Measurements from ENCODE around the gene RCOR1.

The RCOR1 gene

GRCh38 chr14:102734436-102734835 is 142.0 kb downstream of the RCOR1 start:
- H3K4me2 ChIP-seq (ENCODE audit: low read length) = no peak overlapping the region
- no peaks in the 10 kb centered on the region for H3K9me3 ChIP-seq (ENCODE audit: insufficient read depth, low read length)
- no peaks in the 10 kb centered on the region for H3K27me3 ChIP-seq (ENCODE audit: low read depth, low read length)
- TF ChIP-seq EZH2phosphoT487 (IDR thresholded peaks at IDR 0.05; ENCODE audit: low read depth) = no peak
- TF ChIP-seq, protein P1, sequence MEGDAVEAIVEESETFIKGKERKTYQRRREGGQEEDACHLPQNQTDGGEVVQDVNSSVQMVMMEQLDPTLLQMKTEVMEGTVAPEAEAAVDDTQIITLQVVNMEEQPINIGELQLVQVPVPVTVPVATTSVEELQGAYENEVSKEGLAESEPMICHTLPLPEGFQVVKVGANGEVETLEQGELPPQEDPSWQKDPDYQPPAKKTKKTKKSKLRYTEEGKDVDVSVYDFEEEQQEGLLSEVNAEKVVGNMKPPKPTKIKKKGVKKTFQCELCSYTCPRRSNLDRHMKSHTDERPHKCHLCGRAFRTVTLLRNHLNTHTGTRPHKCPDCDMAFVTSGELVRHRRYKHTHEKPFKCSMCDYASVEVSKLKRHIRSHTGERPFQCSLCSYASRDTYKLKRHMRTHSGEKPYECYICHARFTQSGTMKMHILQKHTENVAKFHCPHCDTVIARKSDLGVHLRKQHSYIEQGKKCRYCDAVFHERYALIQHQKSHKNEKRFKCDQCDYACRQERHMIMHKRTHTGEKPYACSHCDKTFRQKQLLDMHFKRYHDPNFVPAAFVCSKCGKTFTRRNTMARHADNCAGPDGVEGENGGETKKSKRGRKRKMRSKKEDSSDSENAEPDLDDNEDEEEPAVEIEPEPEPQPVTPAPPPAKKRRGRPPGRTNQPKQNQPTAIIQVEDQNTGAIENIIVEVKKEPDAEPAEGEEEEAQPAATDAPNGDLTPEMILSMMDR (IDR thresholded peaks at IDR 0.05; ENCODE audit: low read depth, low read length) = no peak
- H3K4me3 ChIP-seq (ENCODE audit: low read length) = no peak overlapping the region
- H4K20me1 ChIP-seq (ENCODE audit: insufficient read depth, low read length) = no peaks in the 10 kb centered on the region
- no peaks in the 10 kb centered on the region for H3K4me1 ChIP-seq (ENCODE audit: low read length)
- no peak overlapping the region for H3K9ac ChIP-seq (ENCODE audit: low read length)
- H2AFZ ChIP-seq (ENCODE audit: low read depth, low read length) = no peak overlapping the region
- no peaks in the 10 kb centered on the region for H3K79me2 ChIP-seq (ENCODE audit: low read length)
- no peak overlapping the region for H3K27ac ChIP-seq (ENCODE audit: low read length)
- H3K36me3 ChIP-seq (replicated peaks; ENCODE audit: low read depth, low read length) = no peaks in the 10 kb centered on the region

DNA sequence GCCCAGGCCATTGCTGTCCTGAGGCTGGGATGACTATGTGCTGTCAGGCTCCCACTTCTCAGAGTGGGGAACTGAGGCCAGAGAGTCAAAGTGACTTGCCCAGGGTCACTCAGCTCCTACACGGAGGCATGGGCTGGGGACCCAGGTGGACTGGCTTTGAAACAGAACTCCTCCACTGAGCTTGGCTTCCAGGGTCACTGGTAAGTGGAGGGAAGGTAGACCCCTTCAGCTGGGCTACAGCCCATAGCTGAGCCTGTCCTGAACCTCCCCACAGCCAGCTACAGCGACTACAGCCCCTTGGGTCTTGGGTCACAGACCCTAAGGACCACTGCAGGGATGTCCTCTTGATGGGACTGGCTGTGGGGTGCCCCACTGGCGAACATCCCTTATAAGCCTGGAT is 144.5 kb downstream of the RCOR1 start:
- no peak overlapping the region for H3K4me3 ChIP-seq (ENCODE audit: low read length)
- H2AFZ ChIP-seq (ENCODE audit: low read depth, low read length) = no peak overlapping the region
- TF ChIP-seq, protein P1 (IDR thresholded peaks at IDR 0.05; ENCODE audit: low read depth, low read length) = no peak
- no peaks in the 10 kb centered on the region for H4K20me1 ChIP-seq (ENCODE audit: insufficient read depth, low read length)
- no peak overlapping the region for H3K4me2 ChIP-seq (ENCODE audit: low read length)
- H3K27me3 ChIP-seq (ENCODE audit: low read depth, low read length) = no peaks in the 10 kb centered on the region
- H3K79me2 ChIP-seq (ENCODE audit: low read length) = no peaks in the 10 kb centered on the region
- H3K9me3 ChIP-seq (ENCODE audit: insufficient read depth, low read length) = no peaks in the 10 kb centered on the region
- H3K27ac ChIP-seq (ENCODE audit: low read length) = no peak overlapping the region
- no peak overlapping the region for H3K9ac ChIP-seq (ENCODE audit: low read length)
- no peaks in the 10 kb centered on the region for H3K4me1 ChIP-seq (ENCODE audit: low read length)
- peaks cover 3% of the 10 kb centered on the region for H3K36me3 ChIP-seq (replicated peaks; ENCODE audit: low read depth, low read length)

- Histone ChIP-seq H3K4me2 (ENCODE audit: low read length) (no peak overlapping the region), H3K36me3 (replicated peaks; ENCODE audit: low read depth, low read length) (peaks cover 3% of the 10 kb centered on the region), H3K79me2 (ENCODE audit: low read length) (no peaks in the 10 kb centered on the region), H3K9me3 (ENCODE audit: insufficient read depth, low read length) (no peaks in the 10 kb centered on the region), H4K20me1 (ENCODE audit: insufficient read depth, low read length) (no peaks in the 10 kb centered on the region), H3K9ac (ENCODE audit: low read length) (no peak overlapping the region), H2AFZ (ENCODE audit: low read depth, low read length) (no peak overlapping the region), H3K4me3 (ENCODE audit: low read length) (no peak overlapping the region), H3K27me3 (ENCODE audit: low read depth, low read length) (no peaks in the 10 kb centered on the region), H3K27ac (ENCODE audit: low read length) (no peak overlapping the region), H3K4me1 (ENCODE audit: low read length) (no peaks in the 10 kb centered on the region)
- TF ChIP-seq, protein P1 (IDR thresholded peaks at IDR 0.05; ENCODE audit: low read depth, low read length) = no peak
- TF ChIP-seq EZH2phosphoT487 (IDR thresholded peaks at IDR 0.05; ENCODE audit: low read depth) = no peak
Observed at GRCh38 chr14:102737402-102738372, 145.2 kb downstream of the RCOR1 start.

DNA sequence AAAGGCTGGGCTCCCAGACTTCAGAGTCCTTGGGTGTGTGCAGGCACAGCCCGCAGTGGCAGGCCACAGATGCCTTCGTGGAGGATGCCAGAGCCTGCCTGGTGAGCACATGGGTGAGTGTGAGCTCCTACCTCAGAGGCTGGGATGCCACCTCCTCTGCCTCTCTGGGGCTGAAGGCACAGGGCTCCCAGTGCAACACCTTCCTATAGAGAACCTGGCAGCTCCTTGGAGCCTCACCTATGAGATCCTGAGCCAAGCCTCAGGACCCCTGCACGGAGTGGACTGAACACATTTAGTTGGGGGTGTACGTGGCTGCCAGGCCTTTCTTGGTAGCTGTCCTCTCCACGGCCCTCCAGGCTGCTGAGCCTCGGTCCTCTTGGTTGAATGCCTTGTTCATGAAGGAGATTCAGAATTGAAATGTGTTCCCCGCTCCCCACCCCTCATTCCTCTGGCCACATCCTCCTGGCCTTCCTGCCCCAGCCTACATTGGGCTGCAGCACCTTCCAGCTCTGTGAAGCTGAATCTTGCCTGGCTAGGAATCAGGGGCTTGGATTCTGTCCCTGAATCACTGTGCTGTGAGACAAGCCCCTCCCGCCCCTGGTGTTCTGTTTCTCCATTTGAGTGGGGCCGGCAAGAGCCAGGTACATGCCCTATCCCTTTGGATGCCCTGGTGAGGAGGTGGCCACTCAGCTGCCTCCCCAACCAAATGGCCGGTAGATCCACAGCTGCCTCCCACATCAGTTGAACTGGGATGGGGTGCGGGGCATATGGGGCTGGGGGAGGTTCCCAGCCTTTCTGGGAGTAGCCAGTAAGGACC is 146.1 kb downstream of the RCOR1 start:
- no peak overlapping the region for H2AFZ ChIP-seq (ENCODE audit: low read depth, low read length)
- H3K9ac ChIP-seq (ENCODE audit: low read length) = no peak overlapping the region
- H3K27ac ChIP-seq (ENCODE audit: low read length) = no peak overlapping the region
- H3K4me2 ChIP-seq (ENCODE audit: low read length) = no peak overlapping the region
- H3K79me2 ChIP-seq (ENCODE audit: low read length) = no peaks in the 10 kb centered on the region
- TF ChIP-seq, protein P1 (IDR thresholded peaks at IDR 0.05; ENCODE audit: low read depth, low read length) = no peak
- TF ChIP-seq EZH2phosphoT487 (IDR thresholded peaks at IDR 0.05; ENCODE audit: low read depth) = no peak
- H4K20me1 ChIP-seq (ENCODE audit: insufficient read depth, low read length) = no peaks in the 10 kb centered on the region
- H3K4me1 ChIP-seq (ENCODE audit: low read length) = no peaks in the 10 kb centered on the region
- H3K4me3 ChIP-seq (ENCODE audit: low read length) = no peak overlapping the region
- H3K36me3 ChIP-seq (replicated peaks; ENCODE audit: low read depth, low read length) = peaks cover 3% of the 10 kb centered on the region
- H3K9me3 ChIP-seq (ENCODE audit: insufficient read depth, low read length) = no peaks in the 10 kb centered on the region
- no peaks in the 10 kb centered on the region for H3K27me3 ChIP-seq (ENCODE audit: low read depth, low read length)

Measured in OCI-LY3 (cell line).